OCI-LY1 (cell line): ENCODE data around the gene TMEM63B.
"Not testable (repeated sequence)": the region's sequence is repeated elsewhere in the genome, so short reads cannot be mapped to it uniquely, and the experiment has no call there.

Experiments used
- H2AFZ ChIP-seq: fragments of 200-600 bp; sonication (generic), shearing (Covaris generic); 2 replicates; pipeline ENCODE4 v1.6.0; 2014; ENCODE audit warnings: antibody characterized with exemption, mild to moderate bottlenecking, low read length
- H3F3A ChIP-seq: fragments of 200-600 bp; sonication (generic), shearing (Covaris generic); 2 replicates; pipeline ENCODE4 v1.6.0; 2014; ENCODE audit warnings: mild to moderate bottlenecking, antibody characterized with exemption, low read length, moderate library complexity; ENCODE audit not compliant: insufficient read depth
- H3K27ac ChIP-seq: fragments of 200-600 bp; sonication (generic); 2 replicates; pipeline ENCODE4 v1.5.1; 2014; ENCODE audit warnings: low read length, mixed run types, mild to moderate bottlenecking, low read depth; ENCODE audit not compliant: poor library complexity, severe bottlenecking
- H3K27me3 ChIP-seq: fragments of 200-600 bp; sonication (generic); 2 replicates; pipeline ENCODE4 v1.6.0; 2014; ENCODE audit warnings: antibody characterized with exemption, mild to moderate bottlenecking, low read length, moderate library complexity; ENCODE audit not compliant: insufficient read depth
- H3K36me3 ChIP-seq: fragments of 200-600 bp; sonication (generic); 2 replicates; pipeline ENCODE4 v1.6.1; 2014; ENCODE audit warnings: mild to moderate bottlenecking, antibody characterized with exemption, low read length, moderate library complexity, mixed read lengths; ENCODE audit not compliant: insufficient read depth
- H3K4me1 ChIP-seq: fragments of 200-600 bp; sonication (generic); 2 replicates; pipeline ENCODE4 v1.5.1; 2014; ENCODE audit warnings: mild to moderate bottlenecking, low read length, moderate library complexity; ENCODE audit not compliant: insufficient read depth, severe bottlenecking
- H3K4me2 ChIP-seq: fragments of 200-600 bp; sonication (generic), shearing (Covaris generic); 2 replicates; pipeline ENCODE4 v1.6.1; 2014; ENCODE audit warnings: low read length
- H3K4me3 ChIP-seq: fragments of 200-600 bp; sonication (generic); 2 replicates; pipeline ENCODE4 v1.5.1; 2014; ENCODE audit warnings: low read length, low read depth, mild to moderate bottlenecking, mixed read lengths; ENCODE audit not compliant: poor library complexity, severe bottlenecking
- H3K79me2 ChIP-seq: fragments of 200-600 bp; shearing (Covaris generic); 2 replicates; pipeline ENCODE4 v1.6.1; 2016; ENCODE audit warnings: mixed run types, low read length, mixed read lengths; ENCODE audit not compliant: insufficient read depth
- H3K9ac ChIP-seq: fragments of 200-600 bp; sonication (generic), shearing (Covaris generic); 2 replicates; pipeline ENCODE4 v1.6.1; 2014; ENCODE audit warnings: mild to moderate bottlenecking, low read length, mixed read lengths
- H3K9me2 ChIP-seq: fragments of 200-600 bp; sonication (generic), shearing (Covaris generic); 2 replicates; pipeline ENCODE4 v1.6.1; 2014; ENCODE audit warnings: low read depth, mild to moderate bottlenecking, low read length, mixed read lengths
- H3K9me3 ChIP-seq: fragments of 200-600 bp; shearing (Covaris generic); 2 replicates; pipeline ENCODE4 v1.6.1; 2014; ENCODE audit warnings: low read length, mixed read lengths
- H4K20me1 ChIP-seq: fragments of 200-600 bp; sonication (generic), shearing (Covaris generic); 2 replicates; pipeline ENCODE4 v1.6.0; 2016; ENCODE audit warnings: mild to moderate bottlenecking, low read length; ENCODE audit not compliant: insufficient read depth
- EZH2 ChIP-seq: fragments of 200-600 bp; sonication (generic), shearing (Covaris generic); IDR thresholded peaks from 2 replicates; pipeline ENCODE4 v1.8.0; 2017; ENCODE audit warnings: borderline replicate concordance, mixed run types, mild to moderate bottlenecking, antibody characterized with exemption, low read length, moderate library complexity, mixed read lengths
- TF ChIP-seq, protein P1 (sequence below): fragments of 200-600 bp; sonication (generic), shearing (Covaris generic); IDR thresholded peaks from 2 replicates; pipeline ENCODE4 v1.5.1; 2017; ENCODE audit warnings: mild to moderate bottlenecking, antibody characterized with exemption, low read length, moderate library complexity, mixed read lengths

Gene TMEM63B

GRCh38 chr6:44193307-44193910 is 66.1 kb downstream of the TMEM63B start:
- Histone ChIP-seq H3K9ac (no peak overlapping the region), H3K27me3 (0 out of 2 replicates have a peak, but pooled peaks cover 4% of the 10 kb centered on the region), H3K27ac (no peak overlapping the region), H3K4me2 (no peak overlapping the region), H3K36me3 (no peaks in the 10 kb centered on the region), H3K79me2 (no peaks in the 10 kb centered on the region), H3K9me2 (no peaks in the 10 kb centered on the region), H3F3A (no peaks in the 10 kb centered on the region), H3K4me1 (peaks cover 9% of the 10 kb centered on the region), H3K9me3 (no peaks in the 10 kb centered on the region), H3K4me3 (no peak overlapping the region), H4K20me1 (no peaks in the 10 kb centered on the region), H2AFZ (no peak overlapping the region)
- TF ChIP-seq EZH2 = no peak
- TF ChIP-seq, protein P1, sequence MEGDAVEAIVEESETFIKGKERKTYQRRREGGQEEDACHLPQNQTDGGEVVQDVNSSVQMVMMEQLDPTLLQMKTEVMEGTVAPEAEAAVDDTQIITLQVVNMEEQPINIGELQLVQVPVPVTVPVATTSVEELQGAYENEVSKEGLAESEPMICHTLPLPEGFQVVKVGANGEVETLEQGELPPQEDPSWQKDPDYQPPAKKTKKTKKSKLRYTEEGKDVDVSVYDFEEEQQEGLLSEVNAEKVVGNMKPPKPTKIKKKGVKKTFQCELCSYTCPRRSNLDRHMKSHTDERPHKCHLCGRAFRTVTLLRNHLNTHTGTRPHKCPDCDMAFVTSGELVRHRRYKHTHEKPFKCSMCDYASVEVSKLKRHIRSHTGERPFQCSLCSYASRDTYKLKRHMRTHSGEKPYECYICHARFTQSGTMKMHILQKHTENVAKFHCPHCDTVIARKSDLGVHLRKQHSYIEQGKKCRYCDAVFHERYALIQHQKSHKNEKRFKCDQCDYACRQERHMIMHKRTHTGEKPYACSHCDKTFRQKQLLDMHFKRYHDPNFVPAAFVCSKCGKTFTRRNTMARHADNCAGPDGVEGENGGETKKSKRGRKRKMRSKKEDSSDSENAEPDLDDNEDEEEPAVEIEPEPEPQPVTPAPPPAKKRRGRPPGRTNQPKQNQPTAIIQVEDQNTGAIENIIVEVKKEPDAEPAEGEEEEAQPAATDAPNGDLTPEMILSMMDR = no peak

DNA sequence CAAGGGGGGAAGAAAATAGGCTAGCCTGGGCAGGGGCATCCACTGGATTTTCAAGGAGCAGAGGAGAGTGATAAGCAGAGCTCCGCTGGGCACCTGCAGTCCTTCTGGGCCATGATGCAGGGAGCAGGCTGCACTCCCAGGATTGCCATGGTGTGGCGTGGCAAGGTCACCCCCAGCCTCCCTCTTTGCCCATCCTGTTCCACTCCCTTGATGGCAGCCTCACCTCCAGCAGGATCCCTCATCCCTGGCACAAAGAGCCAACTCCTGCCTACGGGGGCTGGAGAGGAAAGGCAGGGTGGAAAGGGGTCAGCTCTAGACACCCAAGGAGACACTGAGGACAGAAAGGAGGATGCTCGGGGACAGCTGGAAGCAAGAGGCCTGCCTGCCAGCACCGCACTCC is 67.0 kb downstream of the TMEM63B start:
- Histone ChIP-seq H3K4me1 (peaks cover 9% of the 10 kb centered on the region), H3F3A (no peaks in the 10 kb centered on the region), H3K79me2 (no peaks in the 10 kb centered on the region), H3K27ac (no peak overlapping the region), H4K20me1 (no peaks in the 10 kb centered on the region), H3K36me3 (no peaks in the 10 kb centered on the region), H3K4me2 (no peak overlapping the region), H3K27me3 (0 out of 2 replicates have a peak, but pooled peaks cover 4% of the 10 kb centered on the region), H2AFZ (no peak overlapping the region), H3K9me2 (no peaks in the 10 kb centered on the region), H3K9ac (no peak overlapping the region), H3K9me3 (no peaks in the 10 kb centered on the region), H3K4me3 (no peak overlapping the region)
- TF ChIP-seq, protein P1 = no peak
- no peak for TF ChIP-seq EZH2

GRCh38 chr6:44196351-44196750 is 69.0 kb downstream of the TMEM63B start:
- H2AFZ ChIP-seq, H3F3A ChIP-seq, H3K27me3 ChIP-seq, H3K36me3 ChIP-seq, H3K4me2 ChIP-seq, H3K4me1 ChIP-seq, H3K79me2 ChIP-seq, H4K20me1 ChIP-seq, H3K9ac ChIP-seq, H3K4me3 ChIP-seq, H3K9me3 ChIP-seq, H3K27ac ChIP-seq, H3K9me2 ChIP-seq: not testable (repeated sequence)

- Histone ChIP-seq H3F3A (no peaks in the 10 kb centered on the region), H3K9ac (no peak overlapping the region), H4K20me1 (no peaks in the 10 kb centered on the region), H3K27me3 (peaks cover 4% of the 10 kb centered on the region; the same call in 1 of the 2 replicates), H3K4me2 (no peak overlapping the region), H3K4me1 (no peaks in the 10 kb centered on the region), H3K36me3 (no peaks in the 10 kb centered on the region), H3K4me3 (no peak overlapping the region), H3K9me3 (no peaks in the 10 kb centered on the region), H3K9me2 (no peaks in the 10 kb centered on the region), H3K79me2 (no peaks in the 10 kb centered on the region), H3K27ac (no peak overlapping the region), H2AFZ (no peak overlapping the region)
- TF ChIP-seq, protein P1 = no peak
- no peak for TF ChIP-seq EZH2
These were observed 71.3 kb downstream of the TMEM63B start for GRCh38 chr6:44198684-44199083.
